Amygdala (tissue), 56 donors: ENCODE data around the gene PSMF1.
"Not testable (repeated sequence)": the region's sequence is repeated elsewhere in the genome, so short reads cannot be mapped to it uniquely, and the experiment has no call there.

Experiments
- DNase-seq, 56 donors: peaks; one replicate each; lab custom pipeline; 2025; lab: John Stamatoyannopoulos, UW

Gene PSMF1

GRCh38 chr20:1121429-1121828, 3.0 kb downstream of the PSMF1 start:
- DNase-seq: no peak

- peak in 2 of 56 donors; percentile 1 to 5 for DNase-seq
Measured at GRCh38 chr20:1122388-1123315, 4.2 kb downstream of the PSMF1 start.

- no peak for DNase-seq
Measured at GRCh38 chr20:1123666-1124065, 5.3 kb downstream of the PSMF1 start.

- no peak for DNase-seq
Measured at GRCh38 chr20:1124421-1124820, 6.0 kb downstream of the PSMF1 start.

- DNase-seq: no peak
Measured at GRCh38 chr20:1125277-1125676, 6.9 kb downstream of the PSMF1 start.

- no peak for DNase-seq
Measured at GRCh38 chr20:1127840-1128239, 9.4 kb downstream of the PSMF1 start.

GRCh38 chr20:1130058-1130694, 11.8 kb downstream of the PSMF1 start:
- no peak for DNase-seq

GRCh38 chr20:1130847-1131246, 12.4 kb downstream of the PSMF1 start:
- DNase-seq: peak in 8 of 56 donors; percentile 4 to 16 (median 8)

GRCh38 chr20:1131354-1131753, 13.0 kb downstream of the PSMF1 start:
- DNase-seq: no peak

GRCh38 chr20:1134355-1134754, 16.0 kb downstream of the PSMF1 start:
- no peak for DNase-seq

- DNase-seq: no peak
Measured at GRCh38 chr20:1134836-1135235, 16.4 kb downstream of the PSMF1 start.

GRCh38 chr20:1137236-1137635, 18.8 kb downstream of the PSMF1 start:
- no peak for DNase-seq

- no peak for DNase-seq
Measured at GRCh38 chr20:1144401-1145172, 26.2 kb downstream of the PSMF1 start.

- no peak for DNase-seq
Measured at GRCh38 chr20:1146957-1147356, 28.6 kb downstream of the PSMF1 start.

- not testable (repeated sequence) for DNase-seq
Measured at GRCh38 chr20:1149812-1150211, 31.4 kb downstream of the PSMF1 start.

- DNase-seq: no peak
Measured at GRCh38 chr20:1150218-1150617, 31.8 kb downstream of the PSMF1 start.

- no peak for DNase-seq
Measured at GRCh38 chr20:1150968-1151367, 32.6 kb downstream of the PSMF1 start.

GRCh38 chr20:1154226-1154625, 35.8 kb downstream of the PSMF1 start:
- no peak for DNase-seq

GRCh38 chr20:1154691-1155090, 36.3 kb downstream of the PSMF1 start:
- DNase-seq: no peak

GRCh38 chr20:1155342-1155741, 36.9 kb downstream of the PSMF1 start:
- DNase-seq: no peak

GRCh38 chr20:1160496-1160895, 42.1 kb downstream of the PSMF1 start:
- no peak for DNase-seq
